Fibroblast of skin of left biceps (primary cell): Measurements from ENCODE around the gene PNPLA7.

Source experiments
- DNase-seq, 2 experiments: peaks; one replicate each; pipeline ENCODE4 v3.0.0-alpha.2; 2013; ENCODE audit warnings: low read depth in 2 of 2

PNPLA7 gene

DNA sequence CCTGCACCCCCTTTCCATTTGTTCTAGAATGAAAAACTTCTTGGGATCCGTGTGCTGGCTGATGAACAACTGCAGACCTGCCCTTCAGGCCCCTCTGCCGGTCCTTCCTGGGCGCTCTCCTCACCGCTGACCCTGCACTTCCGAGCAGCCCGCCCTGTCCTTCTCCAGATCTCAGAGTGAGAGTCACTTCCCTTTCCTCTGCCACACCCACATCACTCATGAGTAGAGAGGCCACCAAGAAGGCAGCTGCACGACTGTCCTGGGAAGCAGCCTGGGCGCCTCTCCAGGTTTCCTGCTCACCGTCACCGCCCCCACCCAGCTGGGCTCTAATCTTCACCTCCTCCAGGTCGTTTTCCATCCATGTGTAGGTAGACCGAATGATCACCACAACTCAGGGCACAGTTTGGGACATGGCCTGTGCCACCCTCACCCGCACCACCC is 56.1 kb downstream of the PNPLA7 start:
- DNase-seq = no peak

GRCh38 chr9:137493364-137494103 is 56.7 kb downstream of the PNPLA7 start:
- DNase-seq = no peak

DNA sequence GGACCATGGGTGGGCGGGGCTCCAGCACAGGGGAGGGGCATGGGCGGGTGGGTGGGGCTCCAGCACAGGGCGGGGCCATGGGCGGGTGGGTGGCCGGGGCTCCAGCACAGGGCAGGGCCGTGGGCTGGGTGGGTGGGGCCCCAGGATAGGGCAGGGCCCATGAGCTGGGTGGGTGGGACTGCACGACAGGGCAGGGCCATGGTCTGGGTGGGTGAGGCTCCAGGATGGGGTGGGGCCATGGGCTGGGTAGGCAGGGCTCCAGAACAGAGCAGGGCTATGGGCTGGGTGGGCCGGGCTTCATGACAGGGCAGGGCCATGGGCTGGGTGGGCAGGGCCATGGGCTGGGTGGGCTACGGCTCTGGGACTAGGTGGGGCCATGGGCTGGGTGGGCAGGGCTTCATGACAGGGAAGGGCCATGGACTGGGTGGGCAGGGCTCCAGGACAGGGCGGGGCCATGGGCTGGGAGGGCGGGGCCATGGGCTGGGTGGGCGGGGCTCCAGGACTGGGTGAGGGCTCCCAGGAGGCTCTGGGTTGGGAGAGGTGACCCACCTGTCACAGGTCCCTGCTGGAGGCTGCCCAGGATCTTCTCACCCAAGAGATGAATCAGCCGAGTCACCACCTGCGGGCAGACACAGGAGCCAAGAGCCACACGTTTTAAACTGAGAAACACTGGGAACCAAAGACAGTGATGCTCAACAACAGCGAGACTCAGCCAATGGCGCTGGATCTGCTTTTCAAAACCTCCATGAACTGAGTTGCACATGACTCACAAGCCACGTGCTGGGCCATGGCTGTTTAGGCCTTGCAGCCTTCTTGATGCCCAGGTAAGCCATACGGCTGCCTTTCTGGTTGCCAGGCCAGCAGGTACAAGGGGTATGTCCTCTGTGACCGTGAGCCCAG is 57.5 kb downstream of the PNPLA7 start:
- DNase-seq = no peak

DNA sequence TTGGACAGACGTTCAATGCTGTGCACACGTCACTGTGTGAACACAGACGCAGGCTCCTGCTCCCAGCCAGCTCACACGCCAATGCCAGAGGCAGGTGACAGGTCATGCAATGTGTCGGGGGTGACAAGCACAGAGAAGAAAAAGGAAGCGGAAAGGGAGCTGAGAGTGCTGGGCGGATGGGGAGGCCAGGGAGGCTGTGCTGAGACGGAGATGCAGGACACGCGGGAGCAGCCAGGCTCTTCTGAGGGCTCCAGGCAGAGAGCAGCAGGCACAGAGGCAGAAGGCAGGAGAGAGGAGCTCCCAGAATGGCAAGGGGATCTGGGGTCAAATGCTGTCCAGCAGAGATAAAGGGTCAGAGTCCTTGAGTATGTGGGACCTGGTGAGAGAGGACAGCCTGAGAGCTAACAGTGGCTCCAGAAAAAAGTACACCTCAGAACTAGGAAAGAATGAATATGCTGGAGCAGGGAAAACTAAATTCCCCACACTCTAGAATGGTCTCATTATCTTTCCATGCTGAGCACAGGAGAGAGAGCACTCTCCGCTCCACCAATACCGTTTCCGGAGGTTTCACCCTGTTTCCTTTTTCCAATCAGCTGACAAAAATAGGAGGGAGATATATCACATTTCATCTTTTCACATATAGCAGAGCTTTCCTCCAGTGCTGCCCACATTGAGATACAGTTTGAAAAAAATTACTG is 58.3 kb downstream of the PNPLA7 start:
- DNase-seq = no peak

- DNase-seq = no peak
These were observed 59.5 kb downstream of the PNPLA7 start for GRCh38 chr9:137490532-137491186.

DNA sequence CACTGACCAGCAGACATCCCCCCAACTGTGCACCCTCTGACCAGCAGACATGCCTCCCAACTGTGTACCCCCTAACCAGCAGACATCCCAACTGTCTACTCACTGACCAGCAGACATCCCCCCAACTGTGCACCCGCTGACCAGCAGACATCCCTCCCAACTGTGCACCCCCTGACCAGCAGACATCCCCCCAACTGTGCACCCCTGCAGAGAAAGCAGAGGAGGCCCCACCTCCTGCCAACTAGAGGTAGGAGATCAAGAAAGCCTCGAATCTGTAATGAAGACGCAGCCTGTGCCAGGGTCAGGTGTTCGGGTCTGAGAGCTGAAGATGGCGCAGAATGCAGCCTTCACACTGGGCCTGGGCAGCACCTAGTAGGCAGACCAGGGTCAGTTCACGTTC is 61.3 kb downstream of the PNPLA7 start:
- no peak for DNase-seq

DNA sequence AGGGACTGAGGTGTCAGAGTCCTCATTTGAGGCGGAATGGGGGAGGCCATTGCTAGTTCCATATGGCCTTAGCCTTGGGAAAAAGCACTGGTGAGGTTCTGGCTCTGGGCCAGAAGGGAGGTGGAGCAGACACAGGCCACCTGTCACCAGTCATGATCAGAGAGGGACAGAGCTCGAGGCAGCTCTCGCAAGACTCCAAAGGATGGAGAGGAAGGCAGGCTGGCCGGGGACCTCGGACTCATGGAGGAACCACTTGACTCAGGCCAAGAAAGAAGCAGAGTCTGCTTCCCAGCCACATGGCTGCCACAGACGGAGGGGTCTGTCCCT is 61.9 kb downstream of the PNPLA7 start:
- DNase-seq = no peak

DNA sequence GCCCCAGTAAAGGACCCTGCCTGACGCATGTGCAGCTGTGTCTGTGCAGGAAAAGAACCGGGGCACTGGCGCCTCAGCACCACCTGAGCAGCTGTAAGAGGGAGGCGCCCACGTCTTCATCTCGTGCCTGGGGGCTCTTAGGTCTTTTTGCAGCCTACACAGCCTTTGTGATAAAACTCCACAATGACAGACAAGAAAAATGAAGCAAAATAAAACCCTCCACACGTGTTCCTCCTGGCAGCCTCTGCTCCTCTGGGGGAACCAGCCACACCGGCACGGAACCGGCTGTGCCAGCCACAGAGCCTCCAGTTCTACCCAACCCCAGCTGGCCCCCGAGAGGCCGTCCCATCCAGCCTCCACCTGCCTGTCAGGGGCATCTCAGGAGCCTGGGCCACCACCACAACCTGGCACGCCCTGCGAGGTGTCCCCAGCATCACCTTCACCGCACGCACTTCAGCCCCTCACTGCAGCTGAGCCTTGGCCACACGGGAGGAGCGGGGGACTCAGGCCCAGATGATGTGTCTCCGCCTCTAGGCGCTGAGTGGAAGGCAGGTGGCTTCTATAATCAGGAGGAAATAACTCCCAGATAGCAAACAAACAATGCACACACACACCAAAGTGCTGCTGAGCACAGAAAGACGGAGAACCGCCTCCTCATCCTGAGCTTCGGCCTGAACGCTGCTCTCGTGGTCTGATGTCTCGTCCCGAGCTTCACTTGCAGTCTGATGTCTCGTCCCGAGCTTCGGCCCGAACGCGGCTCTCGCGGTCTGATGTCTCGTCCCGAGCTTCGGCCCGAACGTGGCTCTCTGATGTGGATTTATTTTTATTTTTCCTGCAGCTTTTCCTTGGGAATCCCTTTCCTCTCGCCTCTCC is 62.5 kb downstream of the PNPLA7 start:
- no peak for DNase-seq

GRCh38 chr9:137486545-137487453 is 63.4 kb downstream of the PNPLA7 start:
- no peak for DNase-seq

GRCh38 chr9:137486141-137486490 is 64.1 kb downstream of the PNPLA7 start:
- DNase-seq = no peak

DNA sequence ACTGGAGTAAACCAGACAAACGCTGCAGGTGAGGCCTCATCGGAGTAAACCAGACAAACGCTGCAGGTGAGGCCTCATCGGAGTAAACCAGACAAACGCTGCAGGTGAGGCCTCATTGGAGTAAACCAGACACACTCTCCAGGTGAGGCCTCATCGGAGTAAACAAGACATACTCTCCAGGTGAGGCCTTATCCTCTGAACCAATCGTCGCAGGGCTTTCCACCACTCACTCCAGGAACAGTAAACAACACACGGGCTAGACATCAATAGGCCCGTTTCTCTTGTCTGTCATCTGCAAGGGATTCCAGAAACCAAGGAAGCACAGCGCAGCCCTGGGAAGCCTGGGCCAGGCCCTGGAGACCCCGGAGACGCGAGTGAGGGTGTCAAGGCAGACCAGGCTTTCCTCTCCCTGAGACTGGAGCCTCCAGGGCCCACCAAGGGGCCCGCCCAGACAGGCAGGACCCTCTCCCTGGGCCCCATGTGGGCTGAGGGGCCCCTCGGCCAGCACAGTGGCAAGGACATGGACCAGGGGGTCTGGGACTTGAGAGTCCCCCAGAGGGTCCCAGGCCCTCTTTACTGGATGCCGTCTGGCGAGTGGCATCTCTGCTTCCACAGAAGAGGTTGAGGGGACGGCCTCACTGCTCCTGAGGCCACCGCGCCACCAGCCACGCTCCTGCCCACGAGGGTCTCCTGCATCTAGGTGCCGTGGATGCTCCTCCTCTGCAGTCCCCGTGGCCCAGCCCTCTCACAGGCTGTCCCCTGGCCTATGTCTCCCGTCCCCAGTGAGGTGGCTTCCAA is 64.7 kb downstream of the PNPLA7 start:
- DNase-seq = no peak

GRCh38 chr9:137484551-137485315 is 65.5 kb downstream of the PNPLA7 start:
- DNase-seq = no peak

GRCh38 chr9:137482094-137482781 is 68.0 kb downstream of the PNPLA7 start:
- no peak for DNase-seq

DNA sequence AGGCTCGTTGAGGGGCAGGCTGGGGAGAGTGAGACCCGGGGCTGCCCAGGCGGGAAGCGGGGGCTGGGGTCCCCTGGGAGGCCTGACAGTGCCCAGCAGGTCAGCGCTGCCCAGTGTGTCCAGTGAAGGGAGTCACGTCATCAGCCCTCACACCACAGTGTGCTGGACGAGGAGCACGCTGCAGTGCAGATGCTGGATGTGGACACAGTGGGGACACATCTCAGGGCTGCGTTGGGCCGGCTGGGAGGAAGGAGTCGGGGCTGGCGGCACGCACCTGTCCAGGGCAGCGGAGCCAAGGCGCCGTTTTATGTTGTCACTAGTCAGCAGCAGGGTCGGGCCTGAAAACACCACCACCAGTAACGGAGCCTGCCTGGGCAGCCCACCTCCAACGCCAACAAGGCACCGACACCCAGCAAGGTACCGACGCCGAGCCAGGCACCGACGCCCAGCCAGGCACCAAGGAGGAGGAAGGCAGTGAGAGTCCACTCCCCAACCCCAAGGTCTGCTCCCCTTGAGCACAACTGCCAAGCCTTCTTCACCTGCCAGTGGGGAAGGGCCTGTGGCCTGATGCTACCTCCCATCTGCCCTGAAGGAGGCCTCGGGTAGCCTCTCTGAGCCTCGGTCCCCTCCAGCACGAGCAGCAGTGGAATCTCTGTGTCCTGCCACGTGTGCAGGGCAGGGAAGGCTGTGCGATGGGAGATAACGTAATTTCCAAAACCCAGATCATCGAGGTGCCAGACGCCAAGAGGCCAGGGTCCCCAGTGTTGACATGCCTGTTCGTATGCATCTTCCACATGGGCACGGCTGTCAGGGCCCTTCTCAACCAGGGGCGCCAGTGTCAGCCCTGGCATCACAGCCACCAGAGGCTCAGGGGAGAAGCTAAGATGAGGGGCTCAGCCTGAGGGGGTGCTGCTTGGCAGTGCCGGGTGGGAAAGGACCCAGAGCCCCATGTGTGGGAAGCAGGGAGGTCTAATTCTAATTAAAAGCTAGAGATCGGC is 69.2 kb downstream of the PNPLA7 start:
- no peak for DNase-seq

DNA sequence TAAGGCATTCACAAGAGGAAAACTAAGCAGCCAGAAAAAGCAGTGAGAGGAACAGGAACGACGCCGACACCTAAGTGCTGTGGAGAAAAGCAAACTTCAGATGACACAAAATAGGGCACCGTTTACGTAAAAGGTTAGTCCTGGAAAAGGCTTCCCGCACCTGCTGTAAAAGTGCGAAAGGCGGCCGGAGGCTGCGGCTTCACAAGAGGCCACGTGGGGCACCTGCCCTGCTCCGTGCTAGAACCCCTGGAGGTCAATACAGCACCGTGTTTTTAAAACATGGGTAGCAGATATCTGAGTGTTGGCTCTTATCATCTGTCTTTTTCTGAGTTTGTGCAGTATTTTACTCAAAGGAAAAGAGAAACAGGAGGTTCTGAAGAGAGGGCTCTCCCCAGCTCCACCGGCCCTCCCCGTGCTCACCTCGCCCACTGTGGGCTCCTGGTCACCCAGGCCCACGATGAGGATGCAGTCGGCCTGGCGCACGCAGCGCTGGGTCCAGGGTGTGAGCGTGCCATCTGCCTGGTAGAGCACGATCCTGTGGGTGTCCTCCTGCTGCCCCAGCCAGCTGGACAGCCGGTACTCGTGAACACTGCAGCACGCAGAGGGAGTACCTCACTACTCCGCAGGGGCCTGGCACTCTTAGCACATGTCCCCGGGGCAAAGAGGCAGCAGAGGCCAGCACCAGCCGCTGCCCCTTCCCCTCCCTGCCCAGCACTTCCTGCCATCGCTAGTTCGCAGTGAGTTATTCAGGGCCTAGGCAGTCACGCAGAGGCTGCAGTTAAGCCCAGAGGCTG is 70.1 kb downstream of the PNPLA7 start:
- no peak for DNase-seq
